Naive thymus-derived CD4-positive, alpha-beta T cell (primary cell): Measurements from ENCODE around the gene FLNB. TPM values are rescaled to one million over a fixed set of nuclear protein-coding genes. Genes with fewer than 3 reads are reported as not detected.
A peak's percentile ranks its signal among the peaks of the same experiment; 100 is the strongest.

Source experiments
- ATAC-seq: fragments of 150-1000 bp; cut with Tn5 transposase; 2 replicates; pipeline ENCODE4 v1.10.0; 2021; ENCODE audit warnings: mild to moderate bottlenecking, moderate library complexity
- CTCF ChIA-PET: fragments of 350-600 bp; sonication (Branson Sonifier 250); formaldehyde crosslinking; loops from one replicate; lab custom pipeline; 2021; ENCODE audit warnings: antibody characterized with exemption; lab: Charles Lee
- POLR2A ChIA-PET: fragments of 350-600 bp; sonication (Branson Sonifier 250); formaldehyde crosslinking; loops from one replicate; lab custom pipeline; 2021; ENCODE audit warnings: antibody characterized with exemption, inconsistent platforms; lab: Charles Lee
- DNase-seq, 9 donors: peaks; one replicate each; pipeline versions ENCODE4 v3.0.0 to v3.0.0-alpha.2; 2020 to 2022; ENCODE audit warnings: mixed read lengths in 1 of 9
- H3K27ac ChIP-seq: one replicate; pipeline ENCODE4 v1.7.0; 2013; ENCODE audit warnings: mild to moderate bottlenecking, low read depth, low read length, moderate library complexity
- H3K27me3 ChIP-seq, 2 donors: one replicate each; pipeline ENCODE4 v1.7.0; 2013; ENCODE audit warnings: low read length in 2 of 2, mild to moderate bottlenecking in 2 of 2, moderate library complexity in 2 of 2; ENCODE audit not compliant: control insufficient read depth in 2 of 2, insufficient read depth in 2 of 2
- H3K36me3 ChIP-seq, 3 experiments: 1 replicate in 2 of 3; 2 replicates in 1 of 3; pipeline ENCODE4 v1.7.0; 2013; ENCODE audit warnings: low read length in 3 of 3, mild to moderate bottlenecking in 3 of 3, moderate library complexity in 1 of 3; ENCODE audit not compliant: insufficient read depth in 3 of 3, control insufficient read depth in 2 of 3
- H3K4me1 ChIP-seq, 2 donors: one replicate each; pipeline ENCODE4 v1.7.0; 2013; ENCODE audit warnings: low read length in 2 of 2, mild to moderate bottlenecking in 2 of 2, moderate library complexity in 1 of 2; ENCODE audit not compliant: control insufficient read depth in 2 of 2, insufficient read depth in 2 of 2
- H3K4me3 ChIP-seq: 2 replicates; pipeline ENCODE4 v1.7.0; 2013; ENCODE audit warnings: mild to moderate bottlenecking, low read length
- H3K9me3 ChIP-seq, 3 experiments: 1 replicate in 2 of 3; 2 replicates in 1 of 3; pipeline ENCODE4 v1.7.0; 2013; ENCODE audit warnings: low read length in 3 of 3; ENCODE audit not compliant: control insufficient read depth in 2 of 3
- H3K27ac Mint-ChIP-seq, 9 donors: one replicate each; pipeline ENCODE4 v1.8.0; 2020 to 2022; ENCODE audit warnings: mixed read lengths in 9 of 9, mild to moderate bottlenecking in 8 of 9, moderate library complexity in 5 of 9, inconsistent platforms in 2 of 9
- H3K27me3 Mint-ChIP-seq, 5 donors: one replicate each; pipeline ENCODE4 v1.8.0; 2021 to 2022; ENCODE audit warnings: mixed read lengths in 5 of 5, mild to moderate bottlenecking in 1 of 5
- H3K36me3 Mint-ChIP-seq, 5 donors: one replicate each; pipeline ENCODE4 v1.8.0; 2020 to 2022; ENCODE audit warnings: mixed read lengths in 5 of 5, mild to moderate bottlenecking in 3 of 5, inconsistent platforms in 1 of 5
- H3K4me1 Mint-ChIP-seq, 7 donors: one replicate each; pipeline ENCODE4 v1.8.0; 2020 to 2022; ENCODE audit warnings: mixed read lengths in 7 of 7, mild to moderate bottlenecking in 3 of 7, inconsistent platforms in 1 of 7
- H3K4me3 Mint-ChIP-seq, 10 donors: one replicate each; pipeline ENCODE4 v1.8.0; 2020 to 2022; ENCODE audit warnings: mild to moderate bottlenecking in 10 of 10, mixed read lengths in 10 of 10, moderate library complexity in 6 of 10, inconsistent platforms in 2 of 10
- H3K9me3 Mint-ChIP-seq, 11 donors: one replicate each; pipeline ENCODE4 v1.8.0; 2020 to 2022; ENCODE audit warnings: mixed read lengths in 11 of 11, mild to moderate bottlenecking in 4 of 11, inconsistent platforms in 1 of 11, moderate library complexity in 1 of 11
- intact Hi-C, 2 donors: fragments of 100-400 bp; cut with micrococcal nuclease; formaldehyde crosslinking; loops; one replicate each; pipeline ENCODE4 v1.15.1; 2023
- polyA plus RNA-seq, 2 donors: library from polyadenylated mRNA; unstranded; fragments of 300-500 nt; fragmentation: Illumina TruSeq; gene quantifications; one replicate each; pipeline ENCODE4 v1.2.3, GENCODE V29; 2021
- total RNA-seq, 6 experiments: library from RNA in 5 of 6; stranded (reverse) in 5 of 6; gene quantifications; 1 replicate in 5 of 6; 2 replicates in 1 of 6; pipeline ENCODE4 v1.2.3 and lab custom pipeline; 2021 to 2026

Gene FLNB
- total and polyA plus RNA-seq, 7 experiments from 2014 or later: 15.7 to 66.7 (median 47.6) TPM

- no peak overlapping the region for H3K27ac ChIP-seq
- H3K36me3 ChIP-seq: peaks cover 0 to 7% (median 0%) of the 10 kb centered on the region in 3 experiments
- Mint-ChIP-seq H3K36me3 (peaks cover 0 to 9% (median 4%) of the 10 kb centered on the region in 5 donors), H3K27ac (no peak overlapping the region), H3K27me3 (peaks cover 0 to 3% (median 0%) of the 10 kb centered on the region in 5 donors), H3K9me3 (peaks cover 0 to 1% (median 0%) of the 10 kb centered on the region in 11 donors), H3K4me1 (peaks cover 4 to 17% (median 12%) of the 10 kb centered on the region in 7 donors), H3K4me3 (peak overlapping the region in 2 of 10 donors; percentile 14 to 45)
- POLR2A ChIA-PET: interaction anchor here (0.6 kb wide), 1 partner anchor 104 kb away, joined by 4 read pairs; no protein-coding TSS in a partner anchor
- ATAC-seq: no peak
- DNase-seq: no peak
- no peak overlapping the region for H3K4me3 ChIP-seq
- CTCF ChIA-PET: interaction anchor here (4.0 kb wide), 1 partner anchor 169 kb away, joined by 22 read pairs; the partner anchor contains the start of gene FLNB
- H3K27me3 ChIP-seq: no peaks in the 10 kb centered on the region
- intact Hi-C loops: loop anchor here (5.0 kb wide), 4 partner anchors 42 to 242 kb away; partner anchors contain the start of gene ABHD6 (in 1 of the 2)
- no peaks in the 10 kb centered on the region for H3K9me3 ChIP-seq
- H3K4me1 ChIP-seq: peaks cover 6 to 8% of the 10 kb centered on the region in 2 donors
These were observed 167.4 kb downstream of the FLNB start for GRCh38 chr3:58175437-58176184.

GRCh38 chr3:58176185-58176530 lies 167.9 kb downstream of the FLNB start:
- peaks cover 0 to 3% (median 0%) of the 10 kb centered on the region in 5 donors for H3K27me3 Mint-ChIP-seq
- H3K27ac ChIP-seq: no peak overlapping the region
- H3K4me3 ChIP-seq: no peak overlapping the region
- no peak overlapping the region for H3K27ac Mint-ChIP-seq
- peaks cover 0 to 7% (median 4%) of the 10 kb centered on the region in 5 donors for H3K36me3 Mint-ChIP-seq
- ChIA-PET CTCF (no interaction called here), POLR2A (no interaction called here)
- peaks cover 6 to 8% of the 10 kb centered on the region in 2 donors for H3K4me1 ChIP-seq
- intact Hi-C loops: loop anchor here (5.0 kb wide), 4 partner anchors 41 to 241 kb away; partner anchors contain the start of gene ABHD6 (in 1 of the 2)
- H3K4me3 Mint-ChIP-seq: peak overlapping the region in 1 of 10 donors; percentile 14
- DNase-seq (no peak), ATAC-seq (no peak)
- H3K36me3 ChIP-seq: peaks cover 0 to 2% (median 0%) of the 10 kb centered on the region in 3 experiments
- H3K4me1 Mint-ChIP-seq: peaks cover 4 to 17% (median 12%) of the 10 kb centered on the region in 7 donors
- H3K9me3 ChIP-seq: no peaks in the 10 kb centered on the region
- H3K27me3 ChIP-seq: no peaks in the 10 kb centered on the region
- peaks cover 0 to 1% (median 0%) of the 10 kb centered on the region in 11 donors for H3K9me3 Mint-ChIP-seq

GRCh38 chr3:58176827-58177489 lies 168.7 kb downstream of the FLNB start:
- DNase-seq (no peak), ATAC-seq (no peak)
- no peaks in the 10 kb centered on the region for H3K36me3 Mint-ChIP-seq
- no peak overlapping the region for H3K27ac Mint-ChIP-seq
- no peaks in the 10 kb centered on the region for H3K9me3 Mint-ChIP-seq
- peaks cover 0 to 4% (median 0%) of the 10 kb centered on the region in 5 donors for H3K27me3 Mint-ChIP-seq
- H3K4me3 ChIP-seq: no peak overlapping the region
- ChIA-PET CTCF (interaction anchor here (0.6 to 2.3 kb wide), 10 partner anchors 40 to 280 kb away, joined by 3 to 15 read pairs (median 3); no protein-coding TSS in a partner anchor), POLR2A (interaction anchor here (1.7 kb wide), 1 partner anchor 9 kb away, joined by 3 read pairs; no protein-coding TSS in a partner anchor)
- H3K36me3 ChIP-seq: no peaks in the 10 kb centered on the region
- peaks cover 4 to 17% (median 13%) of the 10 kb centered on the region in 7 donors for H3K4me1 Mint-ChIP-seq
- intact Hi-C loops: loop anchor here (1.0 to 5.0 kb wide), 6 partner anchors 40 to 355 kb away; partner anchors contain the start of gene ABHD6 (in 1 of the 2)
- no peaks in the 10 kb centered on the region for H3K27me3 ChIP-seq
- H3K27ac ChIP-seq: no peak overlapping the region
- H3K4me1 ChIP-seq: peaks cover 6 to 8% of the 10 kb centered on the region in 2 donors
- no peaks in the 10 kb centered on the region for H3K9me3 ChIP-seq
- peak overlapping the region; percentile 36 to 84 (median 74) for H3K4me3 Mint-ChIP-seq

- DNase-seq: peak; percentile 72 to 92 (median 84)
- H3K27me3 Mint-ChIP-seq: peaks cover 0 to 4% (median 0%) of the 10 kb centered on the region in 5 donors
- peak overlapping the region; percentile 51 to 84 (median 74) for H3K4me3 Mint-ChIP-seq
- intact Hi-C loops: loop anchor here (1.0 to 5.0 kb wide), 6 partner anchors 39 to 354 kb away; partner anchors contain the start of gene ABHD6 (in 1 of the 2)
- H3K27ac Mint-ChIP-seq: peak overlapping the region in 3 of 9 donors; percentile 18 to 43 (median 29)
- Histone ChIP-seq H3K4me3 (peak overlapping the region; percentile 49), H3K27me3 (no peaks in the 10 kb centered on the region), H3K4me1 (peaks cover 6 to 8% of the 10 kb centered on the region in 2 donors), H3K36me3 (no peaks in the 10 kb centered on the region), H3K27ac (no peak overlapping the region), H3K9me3 (no peaks in the 10 kb centered on the region)
- peaks cover 4 to 17% (median 13%) of the 10 kb centered on the region in 7 donors for H3K4me1 Mint-ChIP-seq
- ChIA-PET CTCF (interaction anchor here (0.6 to 2.3 kb wide), 11 partner anchors 39 to 1475 kb away, joined by 3 to 15 read pairs (median 3); no protein-coding TSS in a partner anchor), POLR2A (interaction anchor here (1.7 kb wide), 1 partner anchor 9 kb away, joined by 3 read pairs; no protein-coding TSS in a partner anchor)
- peak; percentile 94 for ATAC-seq
- no peaks in the 10 kb centered on the region for H3K36me3 Mint-ChIP-seq
- no peaks in the 10 kb centered on the region for H3K9me3 Mint-ChIP-seq
These were observed 169.7 kb downstream of the FLNB start for GRCh38 chr3:58177747-58178527.

GRCh38 chr3:58178528-58179234 lies 170.5 kb downstream of the FLNB start:
- intact Hi-C loops: loop anchor here (5.0 kb wide), 4 partner anchors 39 to 239 kb away; partner anchors contain the start of gene ABHD6 (in 1 of the 2)
- POLR2A ChIA-PET: interaction anchor here (1.7 kb wide), 1 partner anchor 8 kb away, joined by 3 read pairs; no protein-coding TSS in a partner anchor
- H3K4me3 Mint-ChIP-seq: peak overlapping the region in 9 of 10 donors; percentile 71 to 84 (median 75)
- H3K27ac ChIP-seq: no peak overlapping the region
- H3K4me1 Mint-ChIP-seq: peaks cover 0 to 17% (median 12%) of the 10 kb centered on the region in 7 donors
- H3K36me3 Mint-ChIP-seq: no peaks in the 10 kb centered on the region
- no peaks in the 10 kb centered on the region for H3K27me3 ChIP-seq
- H3K36me3 ChIP-seq: no peaks in the 10 kb centered on the region
- peaks cover 6 to 8% of the 10 kb centered on the region in 2 donors for H3K4me1 ChIP-seq
- ATAC-seq: no peak
- CTCF ChIA-PET: interaction anchor here (0.6 to 2.3 kb wide), 11 partner anchors 38 to 1476 kb away, joined by 3 to 15 read pairs (median 3); no protein-coding TSS in a partner anchor
- peaks cover 0 to 4% (median 0%) of the 10 kb centered on the region in 5 donors for H3K27me3 Mint-ChIP-seq
- H3K27ac Mint-ChIP-seq: peak overlapping the region in 2 of 9 donors; percentile 18 to 43
- H3K4me3 ChIP-seq: no peak overlapping the region
- H3K9me3 Mint-ChIP-seq: no peaks in the 10 kb centered on the region
- DNase-seq: no peak
- no peaks in the 10 kb centered on the region for H3K9me3 ChIP-seq
